Mononuclear cell (primary cell): ENCODE data around the gene POLD4. TPM values are rescaled to one million over a fixed set of nuclear protein-coding genes. Genes with fewer than 3 reads are reported as not detected.

Source experiments
- H3K27me3 ChIP-seq: 2 replicates; pipeline ENCODE4 v1.6.0; 2011; ENCODE audit warnings: low read length, control low read depth; ENCODE audit not compliant: insufficient read depth
- H3K4me1 ChIP-seq: 2 replicates; pipeline ENCODE4 v1.5.1; 2011; ENCODE audit warnings: mild to moderate bottlenecking, low read length, control low read depth; ENCODE audit not compliant: insufficient read depth
- H3K4me3 ChIP-seq: 2 replicates; pipeline ENCODE4 v1.5.1; 2011; ENCODE audit warnings: mild to moderate bottlenecking, low read length, moderate library complexity
- H3K9me3 ChIP-seq: 2 replicates; pipeline ENCODE4 v1.5.1; 2011; ENCODE audit warnings: low read depth, mild to moderate bottlenecking, control low read depth, low read length
- total RNA-seq: library from RNA; depleted of rRNA; stranded (reverse); fragments of >200 nt; gene quantifications from one replicate; pipeline ENCODE4 v1.2.3, GENCODE V29; 2012

POLD4 gene
- total RNA-seq, 1 donor, result 33.9 TPM

- no peak overlapping the region for H3K4me3 ChIP-seq
- no peaks in the 10 kb centered on the region for H3K27me3 ChIP-seq
- H3K9me3 ChIP-seq, result no peaks in the 10 kb centered on the region
- H3K4me1 ChIP-seq, result peaks cover 52% of the 10 kb centered on the region
Measured at GRCh38 chr11:67393990-67394389, 40.6 kb upstream of the POLD4 start.

GRCh38 chr11:67393437-67393836 is 40.1 kb upstream of the POLD4 start:
- Histone ChIP-seq H3K4me3 (no peak overlapping the region), H3K9me3 (no peaks in the 10 kb centered on the region), H3K27me3 (no peaks in the 10 kb centered on the region), H3K4me1 (peaks cover 46% of the 10 kb centered on the region)

GRCh38 chr11:67392183-67392715 is 38.9 kb upstream of the POLD4 start:
- Histone ChIP-seq H3K27me3 (no peaks in the 10 kb centered on the region), H3K9me3 (no peaks in the 10 kb centered on the region), H3K4me1 (peaks cover 35% of the 10 kb centered on the region), H3K4me3 (peak overlapping the region; percentile 66)

- H3K4me3 ChIP-seq, result peak within 1 kb of the TSS; percentile 66
- H3K27me3 ChIP-seq, result no peaks in the 10 kb centered on the region
- peaks cover 35% of the 10 kb centered on the region for H3K4me1 ChIP-seq
- no peaks in the 10 kb centered on the region for H3K9me3 ChIP-seq
Measured at GRCh38 chr11:67391304-67392182, 38.2 kb upstream of the POLD4 start, which contains the start of gene RAD9A. TSS of gene RAD9A (plus strand) at chr11:67391986. CDS start at chr11:67392045, 59 bp downstream.

GRCh38 chr11:67390947-67391303 is 37.6 kb upstream of the POLD4 start:
- peak overlapping the region; percentile 66 for H3K4me3 ChIP-seq
- peaks cover 32% of the 10 kb centered on the region for H3K4me1 ChIP-seq
- H3K27me3 ChIP-seq, result no peaks in the 10 kb centered on the region
- H3K9me3 ChIP-seq, result no peaks in the 10 kb centered on the region

- H3K4me1 ChIP-seq, result peaks cover 32% of the 10 kb centered on the region
- H3K27me3 ChIP-seq, result no peaks in the 10 kb centered on the region
- H3K9me3 ChIP-seq, result no peaks in the 10 kb centered on the region
- no peak overlapping the region for H3K4me3 ChIP-seq
Measured at GRCh38 chr11:67389477-67389876, 36.1 kb upstream of the POLD4 start.

GRCh38 chr11:67387518-67387917 is 34.2 kb upstream of the POLD4 start:
- H3K27me3 ChIP-seq, result no peaks in the 10 kb centered on the region
- H3K9me3 ChIP-seq, result no peaks in the 10 kb centered on the region
- no peak overlapping the region for H3K4me3 ChIP-seq
- peaks cover 29% of the 10 kb centered on the region for H3K4me1 ChIP-seq

- H3K4me3 ChIP-seq, result no peak overlapping the region
- H3K27me3 ChIP-seq, result no peaks in the 10 kb centered on the region
- H3K9me3 ChIP-seq, result no peaks in the 10 kb centered on the region
- H3K4me1 ChIP-seq, result peaks cover 30% of the 10 kb centered on the region
Measured at GRCh38 chr11:67387069-67387468, 33.7 kb upstream of the POLD4 start.

GRCh38 chr11:67384851-67385366 is 31.6 kb upstream of the POLD4 start:
- H3K4me3 ChIP-seq, result no peak overlapping the region
- H3K9me3 ChIP-seq, result no peaks in the 10 kb centered on the region
- H3K4me1 ChIP-seq, result peaks cover 37% of the 10 kb centered on the region
- H3K27me3 ChIP-seq, result no peaks in the 10 kb centered on the region

GRCh38 chr11:67382276-67383136 is 29.2 kb upstream of the POLD4 start:
- Histone ChIP-seq H3K27me3 (no peaks in the 10 kb centered on the region), H3K4me1 (peaks cover 47% of the 10 kb centered on the region), H3K9me3 (no peaks in the 10 kb centered on the region), H3K4me3 (no peak overlapping the region)

GRCh38 chr11:67381244-67381972 is 28.1 kb upstream of the POLD4 start:
- H3K9me3 ChIP-seq, result no peaks in the 10 kb centered on the region
- no peaks in the 10 kb centered on the region for H3K27me3 ChIP-seq
- no peak overlapping the region for H3K4me3 ChIP-seq
- peaks cover 40% of the 10 kb centered on the region for H3K4me1 ChIP-seq

- H3K4me1 ChIP-seq, result peaks cover 46% of the 10 kb centered on the region
- no peaks in the 10 kb centered on the region for H3K9me3 ChIP-seq
- H3K4me3 ChIP-seq, result no peak overlapping the region
- H3K27me3 ChIP-seq, result no peaks in the 10 kb centered on the region
Measured at GRCh38 chr11:67379061-67380058, 26.0 kb upstream of the POLD4 start.

GRCh38 chr11:67378544-67378943 is 25.2 kb upstream of the POLD4 start:
- Histone ChIP-seq H3K9me3 (no peaks in the 10 kb centered on the region), H3K4me3 (no peak overlapping the region), H3K4me1 (peaks cover 53% of the 10 kb centered on the region), H3K27me3 (no peaks in the 10 kb centered on the region)
